Urinary bladder (tissue), 4 donors: ENCODE results near the gene SIM1. TPM values are rescaled to one million over a fixed set of nuclear protein-coding genes. Genes with fewer than 3 reads are reported as not detected.

ENCODE experiments used
- DNase-seq: peaks from one replicate; pipeline ENCODE4 v3.0.0-alpha.2; 2015; ENCODE audit errors: extremely low spot score
- H3K27ac ChIP-seq: one replicate; pipeline ENCODE4 v1.5.1; 2013; ENCODE audit warnings: low read depth, mild to moderate bottlenecking, moderate library complexity
- H3K36me3 ChIP-seq: one replicate; pipeline ENCODE4 v1.6.1; 2013; ENCODE audit warnings: mild to moderate bottlenecking, moderate library complexity; ENCODE audit not compliant: insufficient read depth
- H3K4me1 ChIP-seq: one replicate; pipeline ENCODE4 v1.6.1; 2013; ENCODE audit warnings: mild to moderate bottlenecking, moderate library complexity; ENCODE audit not compliant: insufficient read depth
- H3K4me3 ChIP-seq: one replicate; pipeline ENCODE4 v1.5.1; 2013; ENCODE audit warnings: low read depth, low read length
- WGBS: extraction: QIAGEN DNeasy Blood & Tissue Kit; methylation state at CpG from one replicate; pipeline ENCODE4 v1.1.7; 2013; 5-methylcytosine and 5-hydroxymethylcytosine counted together
- polyA plus RNA-seq: library from polyadenylated mRNA; stranded (reverse); fragments of 200-250 nt; gene quantifications from one replicate; pipeline ENCODE4 v1.2.3, GENCODE V29; 2013
- total RNA-seq: library from RNA; depleted of rRNA; stranded (reverse); fragments of >200 nt; gene quantifications from one replicate; pipeline ENCODE4 v1.2.3, GENCODE V29; 2014
- donor health status: healthy with polysubstance abuse.
- donor health status: healthy.

The SIM1 gene
- total and polyA plus RNA-seq, 2 donors: 0.21 TPM; not detected in 1

DNA sequence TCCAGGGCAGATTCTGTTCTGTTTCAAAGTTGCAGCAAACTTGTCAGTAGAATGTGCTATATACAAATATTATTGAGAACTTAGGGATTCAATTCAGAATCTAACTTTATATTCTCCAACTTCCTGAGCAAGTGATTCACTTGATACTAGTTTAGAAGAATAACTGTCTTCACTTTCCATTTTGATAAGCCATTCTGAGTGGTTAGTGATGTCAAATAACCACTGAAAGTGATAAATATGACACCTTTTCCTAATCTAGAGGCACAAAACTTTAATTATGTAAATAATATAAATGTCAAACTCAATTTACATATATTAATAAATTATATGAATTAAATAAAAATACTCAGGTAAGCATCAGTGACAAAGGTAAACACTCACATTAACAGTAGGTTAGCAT, 20.5 kb upstream of the SIM1 start:
- H3K4me3 ChIP-seq: no peak overlapping the region
- no peaks in the 10 kb centered on the region for H3K4me1 ChIP-seq
- H3K27ac ChIP-seq: no peak overlapping the region
- H3K36me3 ChIP-seq: no peaks in the 10 kb centered on the region
- DNase-seq: no peak

DNA sequence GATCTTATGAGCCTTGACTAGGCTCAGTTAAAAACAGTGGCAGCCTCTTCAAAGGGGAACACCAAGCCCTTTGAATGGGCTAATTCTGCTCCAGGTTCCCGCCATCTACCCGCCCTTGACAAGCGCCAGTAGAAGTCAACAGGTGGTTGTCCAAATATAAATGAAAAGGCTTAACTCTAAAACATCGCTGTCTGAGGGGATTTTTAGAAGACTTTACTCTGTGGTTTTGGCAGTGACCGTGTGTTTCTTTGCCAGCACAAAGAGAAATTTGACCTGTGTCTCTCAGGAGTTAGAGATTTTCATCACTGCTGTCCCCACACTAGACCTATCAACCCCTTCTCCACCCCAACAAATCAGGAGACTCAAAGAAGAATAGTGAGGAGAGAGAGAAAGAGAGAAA, 19.8 kb upstream of the SIM1 start:
- no peak for DNase-seq
- Histone ChIP-seq H3K36me3 (no peaks in the 10 kb centered on the region), H3K4me1 (no peaks in the 10 kb centered on the region), H3K27ac (no peak overlapping the region), H3K4me3 (no peak overlapping the region)
- 53% methylated on average over 5 of the region's 5 CpGs for WGBS

DNA sequence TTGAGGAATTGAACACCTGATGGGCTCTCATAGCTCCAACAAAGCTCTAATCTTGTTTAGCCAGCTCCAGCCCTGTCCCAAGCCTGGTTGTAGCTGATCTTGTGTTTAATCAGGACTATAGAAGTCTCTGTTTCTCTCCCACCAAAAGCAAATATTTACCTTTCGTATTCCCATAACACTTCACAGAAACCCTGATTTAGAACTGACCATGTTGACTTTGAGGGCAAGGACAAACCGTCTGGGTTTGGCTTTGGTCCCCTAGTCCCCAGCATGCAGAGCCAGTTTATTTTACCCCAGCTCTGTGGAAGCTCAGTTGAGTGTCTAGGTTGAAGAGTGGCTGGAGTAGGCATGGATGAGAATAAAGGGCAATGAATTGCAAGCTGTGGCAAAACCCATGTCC, 18.0 kb upstream of the SIM1 start:
- 68% methylated on average over 2 of the region's 2 CpGs for WGBS
- H3K4me1 ChIP-seq: no peaks in the 10 kb centered on the region
- H3K36me3 ChIP-seq: no peaks in the 10 kb centered on the region
- no peak overlapping the region for H3K4me3 ChIP-seq
- no peak overlapping the region for H3K27ac ChIP-seq
- no peak for DNase-seq

DNA sequence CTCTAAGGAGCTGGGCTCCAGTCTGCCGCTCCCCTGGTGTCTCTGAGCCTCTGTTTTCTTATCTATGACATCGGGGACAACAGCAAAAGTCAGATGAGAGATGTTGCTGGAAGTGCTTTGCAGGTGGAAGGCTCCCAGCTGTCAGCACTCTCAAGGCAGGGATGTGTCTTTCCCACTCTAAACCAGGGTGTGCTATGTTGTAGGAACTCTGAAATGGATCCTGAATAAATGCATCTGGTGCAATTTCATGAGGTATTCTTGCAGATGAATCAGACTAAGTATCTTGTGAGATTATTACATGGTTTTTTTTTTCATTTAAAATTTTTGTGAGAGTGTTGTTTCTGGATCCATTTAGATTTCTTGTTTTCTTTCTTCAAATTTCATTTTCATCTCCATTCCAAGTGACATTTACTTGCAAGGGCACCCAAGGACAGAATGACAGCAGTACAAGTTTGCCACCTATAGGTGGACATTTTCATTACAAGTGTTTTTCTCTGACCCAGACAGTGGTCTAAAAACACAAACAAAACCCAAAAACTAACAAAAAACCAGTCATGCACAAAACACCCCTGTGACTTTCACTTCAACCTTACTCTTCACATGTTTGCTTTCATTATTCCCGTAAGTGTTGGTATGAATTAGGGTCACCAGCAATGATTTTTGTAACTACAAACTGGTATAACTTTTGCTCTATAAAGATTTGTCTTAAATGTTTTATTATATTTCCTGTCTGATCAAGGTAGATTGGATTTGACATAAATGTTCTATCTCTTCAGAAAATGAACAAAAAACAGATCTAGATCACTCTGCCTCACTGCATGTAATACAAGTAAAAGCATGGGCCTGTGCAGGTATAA, 14.7 kb upstream of the SIM1 start:
- Histone ChIP-seq H3K36me3 (no peaks in the 10 kb centered on the region), H3K27ac (no peak overlapping the region), H3K4me1 (no peaks in the 10 kb centered on the region), H3K4me3 (no peak overlapping the region)
- 70% methylated on average over 3 of the region's 3 CpGs for WGBS
- DNase-seq: no peak

DNA sequence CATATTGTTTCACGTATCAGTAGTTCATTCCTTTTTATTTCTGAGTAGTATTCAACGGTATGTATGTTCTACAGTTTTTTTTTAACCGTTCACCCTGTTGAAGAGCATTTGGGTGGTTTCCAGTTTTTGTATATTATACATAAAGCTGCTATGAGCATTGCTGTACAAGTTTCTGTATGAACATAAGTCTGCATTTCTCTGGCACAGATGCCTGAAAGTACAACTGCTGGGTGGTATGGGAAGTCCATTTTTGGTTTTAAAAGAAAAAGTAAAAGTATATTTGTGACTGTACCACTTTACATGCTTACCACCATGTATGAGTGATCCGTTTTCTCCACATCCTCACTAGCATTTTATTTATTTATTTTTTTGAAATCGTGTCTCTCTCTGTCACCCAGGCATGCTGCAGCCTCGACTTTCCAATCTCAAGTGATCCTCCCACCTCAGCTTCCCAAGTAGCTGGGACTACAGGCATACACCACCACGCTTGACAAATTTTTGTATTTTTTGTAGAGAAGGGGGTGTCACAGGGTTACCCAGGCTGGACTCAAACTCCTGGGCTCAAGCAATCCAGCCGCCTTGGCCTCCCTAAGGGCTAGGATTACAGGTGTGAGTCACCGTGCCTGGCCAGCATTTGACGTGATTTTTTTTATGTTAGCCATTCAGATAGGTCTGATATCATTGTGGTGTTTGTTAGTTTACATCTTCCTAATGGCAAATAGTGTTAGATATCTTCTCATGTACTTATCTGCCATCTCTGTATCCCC, 11.0 kb upstream of the SIM1 start:
- Histone ChIP-seq H3K4me3 (no peak overlapping the region), H3K4me1 (no peaks in the 10 kb centered on the region), H3K27ac (no peak overlapping the region), H3K36me3 (no peaks in the 10 kb centered on the region)
- WGBS: 78% methylated on average over 10 of the region's 10 CpGs
- DNase-seq: no peak

DNA sequence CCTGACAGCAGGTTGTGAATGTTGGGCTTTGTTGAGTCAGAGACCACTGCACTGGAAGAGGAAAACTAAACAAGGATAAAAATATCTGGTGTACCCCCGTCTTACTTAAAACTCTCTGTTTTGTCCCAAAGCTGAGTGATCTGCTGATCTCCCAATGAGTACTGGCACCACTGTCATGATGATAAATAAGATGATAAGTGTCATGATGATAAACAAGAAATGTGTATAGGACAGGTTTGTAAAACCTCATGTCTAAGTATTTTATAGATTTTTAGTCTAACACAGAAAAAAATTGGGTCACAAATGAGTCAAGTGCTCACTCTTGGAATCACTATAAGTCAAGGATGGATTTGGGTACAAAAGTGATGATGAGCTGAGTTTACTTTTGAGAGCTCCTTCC, 8.5 kb upstream of the SIM1 start:
- Histone ChIP-seq H3K4me3 (no peak overlapping the region), H3K4me1 (no peaks in the 10 kb centered on the region), H3K36me3 (no peaks in the 10 kb centered on the region), H3K27ac (no peak overlapping the region)
- no peak for DNase-seq
- 53% methylated on average over 1 of the region's 1 CpG for WGBS

DNA sequence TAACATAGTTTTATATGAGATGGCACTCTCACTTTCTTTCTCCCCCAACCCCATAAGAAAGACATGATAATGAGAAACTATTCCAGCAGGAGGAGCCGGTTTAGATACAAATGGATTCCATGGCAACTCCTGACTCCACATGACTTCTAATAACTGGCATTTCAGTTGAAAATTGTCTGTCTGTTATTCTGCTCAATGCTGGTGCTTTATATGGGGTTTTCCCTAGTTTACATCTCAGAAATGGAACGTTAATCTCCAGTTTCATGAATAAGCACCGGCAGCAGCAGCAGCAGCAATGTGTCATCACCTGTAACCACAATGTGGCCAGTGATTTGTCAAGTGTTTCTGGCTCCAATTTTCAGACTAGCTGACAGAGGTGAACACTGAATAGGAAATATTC, 8.0 kb upstream of the SIM1 start:
- WGBS: 14% methylated on average over 3 of the region's 3 CpGs
- Histone ChIP-seq H3K27ac (no peak overlapping the region), H3K36me3 (no peaks in the 10 kb centered on the region), H3K4me1 (no peaks in the 10 kb centered on the region), H3K4me3 (no peak overlapping the region)
- DNase-seq: no peak

DNA sequence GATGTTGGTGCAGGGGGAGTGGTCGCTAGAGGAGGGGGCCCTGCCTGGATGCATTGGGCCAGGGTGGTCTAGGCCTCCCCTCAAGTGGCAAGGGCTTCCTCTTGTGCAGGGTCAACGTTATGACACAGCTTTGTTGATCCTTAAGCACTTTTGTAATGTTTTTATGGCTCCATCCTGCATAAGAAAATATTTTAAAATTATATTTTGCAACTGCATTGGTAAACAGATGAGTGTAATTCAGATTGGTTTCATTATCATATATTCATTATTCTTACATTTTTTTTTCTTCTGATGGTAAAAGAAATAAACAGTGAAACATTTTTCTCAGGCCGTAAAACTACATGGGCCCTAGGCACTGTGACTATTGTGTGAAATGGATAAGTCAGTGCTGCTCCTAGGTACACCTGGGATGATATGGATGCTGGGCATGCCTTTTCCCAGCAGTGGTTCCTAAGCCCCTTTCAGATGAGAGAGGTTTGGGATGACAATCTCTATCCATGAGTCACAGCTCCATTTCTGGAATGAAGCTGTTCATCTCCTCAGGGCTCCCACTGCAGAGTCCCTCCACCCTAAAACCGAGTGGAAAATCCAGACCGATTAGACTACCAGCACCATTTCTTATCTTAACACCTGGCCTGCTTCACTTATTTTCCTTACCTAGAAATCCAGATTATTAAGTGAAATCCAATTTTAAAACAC, 5.8 kb upstream of the SIM1 start:
- Histone ChIP-seq H3K27ac (no peak overlapping the region), H3K36me3 (no peaks in the 10 kb centered on the region), H3K4me3 (no peak overlapping the region), H3K4me1 (no peaks in the 10 kb centered on the region)
- DNase-seq: no peak
- WGBS: 67% methylated on average over 5 of the region's 5 CpGs

DNA sequence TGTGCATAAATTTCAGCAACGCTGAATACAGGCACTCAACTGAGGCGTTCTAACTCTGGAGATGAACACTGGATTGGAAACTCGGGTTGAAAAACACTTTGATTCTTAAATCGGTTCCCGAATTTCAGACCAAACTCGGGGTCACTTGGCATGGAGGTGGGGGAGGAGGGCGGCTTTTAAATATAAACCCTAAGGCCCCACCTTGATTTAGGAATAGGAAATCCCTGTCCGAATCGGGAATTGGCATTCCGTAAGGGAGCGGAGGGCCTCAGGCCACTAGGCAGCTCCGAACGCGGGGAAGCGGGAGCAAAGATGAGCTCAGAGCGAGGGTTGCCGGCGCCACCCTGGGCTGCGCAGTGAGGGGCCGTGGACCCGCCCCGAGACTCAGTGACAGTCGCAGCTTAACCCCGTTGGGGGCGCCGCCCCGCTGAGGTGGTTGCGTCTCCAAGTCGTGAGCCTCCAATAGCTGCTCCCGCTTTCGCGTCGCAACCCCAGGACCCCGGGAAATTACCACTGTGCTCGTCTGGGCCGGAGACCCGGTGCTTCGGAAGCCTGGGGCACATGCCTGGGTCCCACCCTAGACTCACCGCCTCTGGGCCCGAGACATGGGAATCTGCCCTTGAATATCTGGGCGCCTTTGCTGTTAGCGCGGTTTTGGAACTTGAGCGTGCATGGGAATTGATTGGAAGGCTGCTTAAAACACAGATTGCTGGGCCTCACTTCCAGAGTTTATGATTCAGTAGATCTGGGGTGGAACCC, 4.6 kb upstream of the SIM1 start:
- DNase-seq: no peak
- WGBS: 10% methylated on average over 44 of the region's 44 CpGs
- Histone ChIP-seq H3K27ac (no peak overlapping the region), H3K36me3 (no peaks in the 10 kb centered on the region), H3K4me3 (no peak overlapping the region), H3K4me1 (no peaks in the 10 kb centered on the region)

DNA sequence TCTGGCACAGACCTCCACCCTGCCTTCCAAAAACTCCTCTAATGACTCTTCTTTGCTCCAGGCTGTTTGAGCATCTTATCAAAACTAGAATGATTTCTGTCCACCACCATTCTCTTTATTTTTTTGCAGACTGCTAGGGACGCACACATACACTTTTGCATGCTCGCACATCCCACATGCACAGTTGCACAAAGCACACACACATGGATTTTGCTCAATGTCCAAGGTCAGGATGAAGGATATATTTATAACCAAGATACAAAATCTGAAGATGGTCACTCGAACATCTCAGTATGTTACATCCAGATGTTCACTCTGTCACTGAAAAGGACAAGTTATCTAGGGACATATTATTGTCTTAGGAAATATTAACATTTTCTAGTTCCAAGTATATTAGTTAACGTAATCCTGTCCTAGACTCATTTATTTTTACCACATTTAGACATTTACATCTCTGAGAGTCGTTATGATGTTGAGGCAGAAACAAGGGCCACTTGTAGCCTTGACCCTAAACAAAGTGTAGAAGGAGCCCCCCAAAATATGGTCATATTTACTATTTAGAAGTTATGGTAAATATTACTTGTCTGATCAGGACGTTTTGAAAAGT, 3.4 kb upstream of the SIM1 start:
- H3K36me3 ChIP-seq: no peaks in the 10 kb centered on the region
- H3K4me3 ChIP-seq: no peak overlapping the region
- 30% methylated on average over 6 of the region's 6 CpGs for WGBS
- H3K27ac ChIP-seq: no peak overlapping the region
- H3K4me1 ChIP-seq: no peaks in the 10 kb centered on the region
- no peak for DNase-seq

DNA sequence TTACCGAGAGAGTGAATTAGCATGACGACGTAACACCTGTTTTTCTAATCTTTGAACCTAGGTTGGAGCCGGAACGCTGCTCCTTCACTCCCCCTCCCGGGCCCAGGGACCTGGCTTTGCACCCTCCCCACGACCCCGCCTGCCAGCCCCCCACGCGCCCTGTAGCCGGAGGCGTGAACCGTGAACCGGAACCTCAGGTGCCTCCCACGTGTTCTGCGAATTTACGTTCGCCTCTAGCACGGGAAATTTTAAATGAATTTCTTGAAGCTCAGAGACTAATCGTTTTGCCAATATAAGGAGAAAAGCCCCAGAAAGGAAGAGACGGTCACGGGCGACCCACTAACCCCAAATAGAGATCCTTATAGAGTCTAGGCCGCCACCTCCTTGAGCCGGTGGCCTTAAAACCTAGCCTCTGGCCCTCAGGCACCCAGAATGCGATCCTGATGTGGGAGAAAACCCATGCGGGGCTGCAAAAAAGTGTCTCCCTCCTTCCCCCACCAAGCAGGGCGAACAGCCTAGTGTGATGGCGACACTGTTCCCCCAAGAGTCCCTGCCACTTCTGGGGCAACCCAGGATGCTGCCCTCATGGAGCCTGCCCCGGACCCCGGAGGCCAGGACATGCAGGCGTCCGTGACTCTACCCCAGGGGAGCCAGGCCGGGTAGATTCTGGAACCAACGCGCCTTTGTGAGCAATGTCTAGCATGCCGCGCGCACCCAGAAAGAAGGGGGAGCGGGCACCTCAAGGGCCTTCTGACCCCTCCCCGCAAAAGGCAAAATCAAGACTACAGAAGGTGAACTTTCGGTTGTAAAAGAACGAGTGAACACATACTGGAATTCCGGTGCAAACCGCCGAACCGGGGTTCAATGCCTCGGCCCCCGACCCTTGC, 2.7 kb upstream of the SIM1 start:
- H3K27ac ChIP-seq: no peak overlapping the region
- no peaks in the 10 kb centered on the region for H3K4me1 ChIP-seq
- no peaks in the 10 kb centered on the region for H3K36me3 ChIP-seq
- WGBS: 6% methylated on average over 49 of the region's 49 CpGs
- no peak for DNase-seq
- no peak overlapping the region for H3K4me3 ChIP-seq

DNA sequence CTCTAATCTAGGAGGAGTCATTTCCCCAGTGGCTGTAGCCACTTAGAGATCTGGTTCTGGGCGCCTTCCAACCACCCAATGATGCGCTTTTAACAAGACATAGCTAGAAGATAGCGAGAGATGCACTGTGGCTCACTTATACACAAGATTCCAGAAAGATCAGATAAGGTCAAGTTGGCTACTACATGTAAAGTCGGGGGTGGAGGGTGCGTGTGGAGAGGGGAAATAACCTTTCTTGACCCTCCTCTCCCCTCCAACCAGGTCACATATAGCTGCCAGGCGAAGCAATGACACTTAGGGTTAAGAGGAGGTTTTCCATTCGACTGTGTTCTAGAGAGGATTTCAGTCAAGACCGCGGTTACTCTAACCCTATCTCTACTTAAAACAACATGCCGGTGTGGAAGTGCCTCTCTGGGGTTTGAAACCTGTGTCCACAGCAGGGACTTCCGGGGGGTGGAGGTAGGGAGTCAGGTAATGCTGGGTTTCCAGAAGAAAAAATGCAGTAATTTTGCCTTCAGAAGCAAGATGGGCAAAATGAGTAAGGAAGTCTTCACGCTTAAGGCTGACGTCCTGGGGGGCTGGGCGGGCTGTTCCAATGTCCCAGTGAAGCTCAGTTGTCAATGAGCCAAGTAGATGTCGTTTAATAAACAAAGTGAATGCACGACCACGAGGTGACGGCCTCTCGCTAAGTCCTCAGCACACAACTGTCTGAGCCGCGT, 1.8 kb upstream of the SIM1 start:
- H3K4me1 ChIP-seq: no peaks in the 10 kb centered on the region
- DNase-seq: no peak
- WGBS: 5% methylated on average over 21 of the region's 21 CpGs

More for the DNA sequence above, 1.8 kb upstream of the SIM1 start:
- Histone ChIP-seq H3K36me3 (no peaks in the 10 kb centered on the region), H3K27ac (no peak overlapping the region), H3K4me3 (no peak overlapping the region)
